Measurements from ENCODE around the gene RILPL2.
"Not testable (repeated sequence)": the region's sequence is repeated elsewhere in the genome, so short reads cannot be mapped to it uniquely, and the experiment has no call there.

Gene RILPL2

DNA sequence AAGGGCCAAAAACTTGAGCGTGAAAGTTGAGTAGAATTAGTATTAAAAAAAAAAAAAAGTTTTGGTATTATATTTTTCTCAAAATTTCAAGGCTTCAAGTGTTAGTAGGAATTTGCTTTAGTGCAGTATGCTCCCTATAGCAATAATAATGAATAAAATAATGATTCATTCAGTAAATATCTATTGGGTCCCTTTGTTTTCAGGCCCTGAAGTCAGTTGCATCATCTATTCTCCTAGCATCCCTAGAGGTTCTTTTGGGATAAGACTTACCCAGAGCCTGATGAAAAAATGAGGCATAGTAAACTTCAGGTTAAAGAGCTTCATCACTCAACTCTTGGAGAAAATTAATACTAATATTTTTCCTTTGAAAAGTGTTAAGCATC, 51.5 kb downstream of the RILPL2 start:
- in situ Hi-C loops (cut with MboI; ENCODE audit: low sequenced_read_pairs): no loop called here

- in situ Hi-C loops (cut with MboI; ENCODE audit: low sequenced_read_pairs): no loop called here
These were observed 52.0 kb downstream of the RILPL2 start for GRCh38 chr12:123384318-123384993.

- in situ Hi-C loops (cut with MboI; ENCODE audit: low sequenced_read_pairs): no loop called here
These were observed 53.8 kb downstream of the RILPL2 start for GRCh38 chr12:123382684-123383083.

DNA sequence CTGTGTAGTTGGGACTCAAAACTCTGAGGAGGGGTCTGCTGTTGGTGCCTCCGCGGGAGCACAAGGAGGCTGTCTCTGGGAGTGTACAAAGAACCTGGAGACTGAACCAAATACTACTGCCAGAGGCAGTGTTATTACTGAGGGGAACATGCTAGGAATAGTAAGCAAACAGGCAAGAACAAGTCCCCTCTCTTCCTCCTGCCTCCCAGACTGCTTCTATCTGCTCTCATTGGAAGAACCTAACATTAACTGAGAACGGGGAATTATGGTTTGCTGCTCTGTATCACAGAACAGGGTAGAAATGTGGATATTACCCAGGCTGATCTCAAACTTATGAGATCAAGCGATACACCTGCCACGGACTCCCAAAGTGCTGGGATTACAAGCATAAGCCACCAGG, 57.1 kb downstream of the RILPL2 start:
- in situ Hi-C loops (cut with MboI; ENCODE audit: low sequenced_read_pairs): no loop called here

GRCh38 chr12:123372415-123372814, 64.1 kb downstream of the RILPL2 start:
- in situ Hi-C loops (cut with MboI; ENCODE audit: low sequenced_read_pairs): not testable (repeated sequence)

GRCh38 chr12:123371667-123372368, 64.7 kb downstream of the RILPL2 start:
- in situ Hi-C loops (cut with MboI; ENCODE audit: low sequenced_read_pairs): not testable (repeated sequence)

- in situ Hi-C loops (cut with MboI; ENCODE audit: low sequenced_read_pairs): no loop called here
These were observed 67.3 kb downstream of the RILPL2 start for GRCh38 chr12:123369229-123369628.

DNA sequence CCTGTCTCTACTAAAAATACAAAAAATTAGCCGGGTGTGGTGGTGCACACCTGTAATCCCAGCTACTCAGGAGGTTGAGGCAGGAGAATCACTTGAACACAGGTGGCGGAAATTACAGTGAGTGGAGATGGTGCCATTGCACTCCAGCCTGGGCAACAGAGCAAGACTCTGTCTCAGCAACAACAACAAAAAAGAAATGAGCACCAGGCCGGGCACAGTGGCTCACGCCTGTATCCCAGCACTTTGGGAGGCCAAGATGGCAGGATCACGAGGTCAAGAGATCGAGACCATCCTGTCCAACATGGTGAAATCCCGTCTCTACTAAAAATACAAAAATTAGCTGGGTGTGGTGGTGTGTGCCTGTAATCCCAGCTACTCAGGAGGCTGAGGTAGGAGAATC, 68.1 kb downstream of the RILPL2 start:
- in situ Hi-C loops (cut with MboI; ENCODE audit: low sequenced_read_pairs): not testable (repeated sequence)

DNA sequence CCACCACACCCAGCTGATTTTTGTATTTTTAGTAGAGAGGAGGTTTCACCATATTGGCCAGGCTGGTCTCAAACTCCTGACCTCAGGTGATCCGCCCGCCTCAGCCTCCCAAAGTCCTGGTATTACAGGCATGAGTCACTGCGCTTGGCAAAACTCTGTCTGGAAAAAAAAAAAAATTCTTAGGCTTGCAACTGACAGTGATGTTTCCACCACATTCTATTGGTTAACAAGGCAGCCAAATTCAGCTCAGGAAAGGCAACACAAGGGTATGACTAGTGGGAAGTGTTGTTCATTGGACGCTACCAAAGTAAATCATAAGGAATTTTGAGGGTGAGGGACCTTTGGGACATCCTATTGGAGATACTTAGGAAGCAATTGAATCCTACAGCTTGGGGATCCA, 69.0 kb downstream of the RILPL2 start:
- in situ Hi-C loops (cut with MboI; ENCODE audit: low sequenced_read_pairs): no loop called here
